HL-60 (cell line): ENCODE data around the gene FGD3.
A peak's percentile ranks its signal among the peaks of the same experiment; 100 is the strongest.

Experiments used
- DNase-seq, 2 experiments: peaks; one replicate each; pipeline ENCODE4 v3.0.0-alpha.2; 2010 to 2020; ENCODE audit warnings: low read depth in 1 of 2, low spot score in 1 of 2
- H3K27ac ChIP-seq: fragments of 250-450 bp; sonication (Bioruptor Pico); replicated peaks from 2 replicates; pipeline ENCODE4 v1.5.1; 2020; ENCODE audit warnings: mild to moderate bottlenecking, moderate library complexity
- H3K27me3 ChIP-seq: fragments of 250-450 bp; sonication (Bioruptor Pico); 2 replicates; pipeline ENCODE4 v1.5.1; 2021; ENCODE audit warnings: mild to moderate bottlenecking, moderate library complexity; ENCODE audit not compliant: insufficient read depth, poor library complexity, severe bottlenecking
- H3K4me3 ChIP-seq: replicated peaks from 2 replicates; pipeline ENCODE4 v1.5.1; 2011; ENCODE audit warnings: mild to moderate bottlenecking, control low read depth, low read length; ENCODE audit not compliant: insufficient read depth
- GABPA ChIP-seq: IDR thresholded peaks from 2 replicates; pipeline ENCODE4 v1.6.1; 2012; ENCODE audit warnings: low read depth
- POLR2AphosphoS5 ChIP-seq: IDR thresholded peaks from 2 replicates; pipeline ENCODE4 v1.6.1; 2012; ENCODE audit warnings: low read depth
- SPI1 ChIP-seq: IDR thresholded peaks from 2 replicates; pipeline ENCODE4 v1.6.1; 2012; ENCODE audit warnings: low read depth, mild to moderate bottlenecking, borderline replicate concordance
- TF ChIP-seq, protein P1 (sequence below): IDR thresholded peaks from one replicate; pipeline ENCODE4 v1.5.1; 2011; ENCODE audit warnings: low read length, control low read depth, inconsistent platforms; ENCODE audit not compliant: insufficient read depth
- TF ChIP-seq, protein P2 (sequence below): IDR thresholded peaks from 2 replicates; pipeline ENCODE4 v1.6.1; 2012; ENCODE audit warnings: low read depth; ENCODE audit not compliant: insufficient replicate concordance

Gene FGD3

DNA sequence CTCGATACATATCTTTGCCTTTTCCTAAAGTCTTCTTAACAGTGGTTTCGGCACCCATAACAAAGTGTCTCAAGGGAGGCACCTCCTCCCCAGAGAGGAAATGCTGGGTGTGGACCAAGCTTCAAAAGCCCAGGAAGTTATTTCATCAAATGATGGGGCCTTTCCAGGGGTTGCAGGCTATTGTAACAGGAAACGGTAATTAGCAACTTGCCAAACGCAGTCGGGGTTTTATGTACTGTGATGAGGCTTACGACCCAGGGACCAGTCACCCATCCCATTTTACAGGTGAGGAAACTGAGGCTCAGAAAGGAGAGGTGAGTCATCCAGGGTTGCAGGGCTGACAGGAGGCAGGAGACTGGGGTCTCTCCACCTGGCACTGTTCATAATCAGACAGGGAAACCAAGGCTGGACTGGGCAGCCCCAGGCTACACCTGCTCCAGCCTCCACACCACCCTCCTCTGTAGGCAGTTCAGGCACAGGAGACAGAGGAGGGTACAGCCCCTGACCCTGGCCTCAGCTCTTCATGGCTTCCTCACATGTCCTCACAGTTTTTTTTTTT lies 81.2 kb downstream of the FGD3 start:
- DNase-seq = peak; percentile 80 to 96
- Histone ChIP-seq H3K27me3 (no peaks in the 10 kb centered on the region), H3K4me3 (no peak overlapping the region), H3K27ac (peak overlapping the region; percentile 80)
- peak; percentile 67 for TF ChIP-seq POLR2AphosphoS5
- peak; percentile 88 for TF ChIP-seq SPI1
- TF ChIP-seq, protein P1, sequence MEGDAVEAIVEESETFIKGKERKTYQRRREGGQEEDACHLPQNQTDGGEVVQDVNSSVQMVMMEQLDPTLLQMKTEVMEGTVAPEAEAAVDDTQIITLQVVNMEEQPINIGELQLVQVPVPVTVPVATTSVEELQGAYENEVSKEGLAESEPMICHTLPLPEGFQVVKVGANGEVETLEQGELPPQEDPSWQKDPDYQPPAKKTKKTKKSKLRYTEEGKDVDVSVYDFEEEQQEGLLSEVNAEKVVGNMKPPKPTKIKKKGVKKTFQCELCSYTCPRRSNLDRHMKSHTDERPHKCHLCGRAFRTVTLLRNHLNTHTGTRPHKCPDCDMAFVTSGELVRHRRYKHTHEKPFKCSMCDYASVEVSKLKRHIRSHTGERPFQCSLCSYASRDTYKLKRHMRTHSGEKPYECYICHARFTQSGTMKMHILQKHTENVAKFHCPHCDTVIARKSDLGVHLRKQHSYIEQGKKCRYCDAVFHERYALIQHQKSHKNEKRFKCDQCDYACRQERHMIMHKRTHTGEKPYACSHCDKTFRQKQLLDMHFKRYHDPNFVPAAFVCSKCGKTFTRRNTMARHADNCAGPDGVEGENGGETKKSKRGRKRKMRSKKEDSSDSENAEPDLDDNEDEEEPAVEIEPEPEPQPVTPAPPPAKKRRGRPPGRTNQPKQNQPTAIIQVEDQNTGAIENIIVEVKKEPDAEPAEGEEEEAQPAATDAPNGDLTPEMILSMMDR = no peak
- TF ChIP-seq GABPA = peak; percentile 39; the same call in 1 of the 2 replicates

DNA sequence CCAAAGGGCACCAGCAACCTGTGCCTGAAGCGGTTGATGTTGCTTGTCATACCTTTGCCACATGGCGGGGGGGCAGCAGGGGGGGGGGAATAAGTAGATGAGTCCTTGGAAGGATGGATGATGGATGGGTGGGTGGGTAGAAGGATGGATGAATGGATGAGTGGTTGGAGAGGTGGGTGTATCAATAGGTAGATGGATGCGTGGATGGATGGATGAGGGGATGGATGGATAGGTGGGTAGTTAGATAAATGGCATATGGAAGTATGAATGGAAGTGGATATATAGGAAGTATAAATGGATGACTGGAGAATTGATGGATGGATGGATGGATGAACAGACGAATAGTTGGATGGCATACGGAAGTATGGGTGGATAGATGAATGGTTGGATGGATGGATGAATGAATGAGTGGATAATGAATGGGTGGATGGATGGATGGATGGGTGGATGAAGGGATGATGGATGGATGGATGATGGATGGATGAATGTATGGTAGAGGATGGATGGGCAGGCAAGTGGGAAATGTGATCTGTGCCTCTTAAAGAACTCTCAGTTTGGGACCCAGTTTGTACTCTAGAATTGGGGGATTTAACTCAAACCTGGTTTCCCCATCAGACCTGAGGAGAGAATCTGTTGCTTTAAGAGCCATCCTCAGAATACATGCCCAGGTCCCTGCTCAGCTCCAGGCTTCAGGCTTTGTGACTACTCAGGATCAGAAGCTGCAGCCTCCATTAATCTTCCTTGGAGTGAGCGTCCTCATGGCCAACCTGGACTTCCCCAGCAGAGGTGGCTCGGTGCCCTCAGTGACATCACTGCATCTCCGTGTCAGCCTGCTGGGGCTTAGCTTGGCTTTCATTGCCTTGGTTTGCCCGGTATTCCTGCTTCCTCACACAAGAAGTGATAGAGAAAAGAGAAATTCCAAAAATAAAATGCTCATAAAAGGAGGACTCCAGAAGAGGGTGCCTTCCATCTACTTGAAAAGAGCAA lies 83.6 kb downstream of the FGD3 start:
- Histone ChIP-seq H3K4me3 (no peak overlapping the region), H3K27me3 (no peaks in the 10 kb centered on the region), H3K27ac (peak overlapping the region; percentile 53; the same call in 1 of the 2 replicates)
- no peak for DNase-seq
- no peak for TF ChIP-seq GABPA
- TF ChIP-seq POLR2AphosphoS5 = no peak
- no peak for TF ChIP-seq SPI1

DNA sequence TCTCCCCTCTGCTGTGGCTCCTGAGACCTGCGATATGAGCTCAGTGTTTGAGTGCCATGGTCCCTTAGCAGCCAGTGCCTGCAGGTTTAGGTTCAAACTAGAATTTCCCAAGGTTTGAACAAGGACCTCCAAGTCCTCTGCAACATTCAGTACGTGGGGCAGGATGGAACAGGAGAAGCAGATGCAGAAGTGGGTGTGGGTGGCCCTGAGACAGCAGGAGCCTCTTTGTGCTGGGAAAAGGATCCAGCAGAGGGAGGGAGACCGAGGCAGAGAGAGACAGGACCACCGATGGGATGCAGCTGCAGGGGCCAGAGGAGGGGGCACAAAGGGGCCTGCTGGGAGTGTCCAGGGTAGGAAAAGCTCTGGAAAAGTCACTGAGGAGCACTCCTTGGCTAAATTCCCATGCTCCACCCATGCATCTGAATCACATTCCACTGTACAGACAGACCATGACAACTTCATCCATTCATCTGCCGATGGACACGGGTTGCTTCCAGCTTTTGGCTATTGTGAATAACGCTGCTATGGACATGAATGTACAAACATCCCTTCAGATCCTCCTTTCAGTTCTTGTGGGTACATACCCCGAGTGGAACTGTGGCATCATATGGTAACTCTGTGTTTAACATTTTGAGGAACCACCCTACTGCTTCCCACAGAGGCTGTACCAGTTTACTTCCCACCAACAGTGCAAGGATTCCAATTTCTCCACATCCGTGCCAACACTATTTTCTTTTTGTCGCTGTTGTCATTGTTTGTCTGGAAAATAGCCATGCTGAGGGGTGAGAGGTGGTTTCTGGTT lies 84.5 kb downstream of the FGD3 start:
- no peak; the same call in 1 of the 2 replicates for TF ChIP-seq POLR2AphosphoS5
- TF ChIP-seq SPI1 = peak; percentile 19; the same call in 1 of the 2 replicates
- H3K4me3 ChIP-seq = no peak overlapping the region
- peak in 1 of 2 experiments; percentile 67 for DNase-seq
- peak overlapping the region; percentile 53 for H3K27ac ChIP-seq
- H3K27me3 ChIP-seq = no peaks in the 10 kb centered on the region

DNA sequence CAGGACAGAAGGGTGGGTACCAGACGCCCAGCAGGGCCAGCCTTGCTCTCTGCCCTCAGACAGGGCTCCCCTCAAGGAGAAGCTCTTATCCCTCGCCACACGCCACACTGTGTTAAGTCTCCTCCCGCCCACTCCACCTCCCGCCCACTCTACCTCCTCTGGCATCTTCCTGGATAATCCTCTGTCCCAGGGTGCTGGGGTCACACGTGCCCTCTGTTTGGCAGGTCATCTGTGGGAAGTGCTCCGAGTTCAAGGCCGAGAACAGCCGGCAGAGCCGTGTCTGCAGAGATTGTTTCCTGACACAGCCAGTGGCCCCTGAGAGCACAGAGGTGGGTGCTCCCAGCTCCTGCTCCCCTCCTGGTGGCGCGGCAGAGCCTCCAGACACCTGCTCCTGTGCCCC lies 85.2 kb downstream of the FGD3 start:
- TF ChIP-seq GABPA = no peak
- TF ChIP-seq POLR2AphosphoS5 = no peak
- TF ChIP-seq SPI1 = no peak
- TF ChIP-seq, protein P2, sequence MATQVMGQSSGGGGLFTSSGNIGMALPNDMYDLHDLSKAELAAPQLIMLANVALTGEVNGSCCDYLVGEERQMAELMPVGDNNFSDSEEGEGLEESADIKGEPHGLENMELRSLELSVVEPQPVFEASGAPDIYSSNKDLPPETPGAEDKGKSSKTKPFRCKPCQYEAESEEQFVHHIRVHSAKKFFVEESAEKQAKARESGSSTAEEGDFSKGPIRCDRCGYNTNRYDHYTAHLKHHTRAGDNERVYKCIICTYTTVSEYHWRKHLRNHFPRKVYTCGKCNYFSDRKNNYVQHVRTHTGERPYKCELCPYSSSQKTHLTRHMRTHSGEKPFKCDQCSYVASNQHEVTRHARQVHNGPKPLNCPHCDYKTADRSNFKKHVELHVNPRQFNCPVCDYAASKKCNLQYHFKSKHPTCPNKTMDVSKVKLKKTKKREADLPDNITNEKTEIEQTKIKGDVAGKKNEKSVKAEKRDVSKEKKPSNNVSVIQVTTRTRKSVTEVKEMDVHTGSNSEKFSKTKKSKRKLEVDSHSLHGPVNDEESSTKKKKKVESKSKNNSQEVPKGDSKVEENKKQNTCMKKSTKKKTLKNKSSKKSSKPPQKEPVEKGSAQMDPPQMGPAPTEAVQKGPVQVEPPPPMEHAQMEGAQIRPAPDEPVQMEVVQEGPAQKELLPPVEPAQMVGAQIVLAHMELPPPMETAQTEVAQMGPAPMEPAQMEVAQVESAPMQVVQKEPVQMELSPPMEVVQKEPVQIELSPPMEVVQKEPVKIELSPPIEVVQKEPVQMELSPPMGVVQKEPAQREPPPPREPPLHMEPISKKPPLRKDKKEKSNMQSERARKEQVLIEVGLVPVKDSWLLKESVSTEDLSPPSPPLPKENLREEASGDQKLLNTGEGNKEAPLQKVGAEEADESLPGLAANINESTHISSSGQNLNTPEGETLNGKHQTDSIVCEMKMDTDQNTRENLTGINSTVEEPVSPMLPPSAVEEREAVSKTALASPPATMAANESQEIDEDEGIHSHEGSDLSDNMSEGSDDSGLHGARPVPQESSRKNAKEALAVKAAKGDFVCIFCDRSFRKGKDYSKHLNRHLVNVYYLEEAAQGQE = no peak
- H3K27ac ChIP-seq = no peak overlapping the region; the same call in 1 of the 2 replicates

DNA sequence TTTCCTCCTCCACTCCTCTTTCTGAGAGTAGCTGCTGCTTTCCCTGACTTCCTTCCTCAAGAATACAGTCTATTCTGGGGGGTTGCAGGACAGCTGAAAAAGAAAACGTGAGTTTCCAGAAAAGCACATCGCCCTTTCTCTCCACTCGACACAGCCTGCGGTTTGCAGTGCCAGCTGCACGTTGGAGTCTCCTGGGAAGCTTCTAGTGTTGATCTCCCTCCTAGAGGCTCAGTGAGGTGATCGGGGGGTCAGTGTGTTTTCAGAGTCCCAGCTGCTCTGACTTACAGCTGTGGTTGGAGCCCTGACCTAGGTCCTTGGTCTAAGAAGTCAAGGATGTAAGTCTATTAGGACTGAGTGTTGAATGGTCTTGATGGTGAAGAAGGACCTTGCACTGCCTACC lies 86.2 kb downstream of the FGD3 start:
- Histone ChIP-seq H3K27me3 (no peaks in the 10 kb centered on the region), H3K27ac (peak overlapping the region; percentile 37), H3K4me3 (no peak overlapping the region)
- DNase-seq = no peak
- no peak; the same call in 1 of the 2 replicates for TF ChIP-seq SPI1
- TF ChIP-seq, protein P2 = no peak
- no peak for TF ChIP-seq GABPA
- no peak for TF ChIP-seq POLR2AphosphoS5
- TF ChIP-seq, protein P1 = no peak

More for the DNA sequence above, 85.2 kb downstream of the FGD3 start:
- no peak for DNase-seq
- Histone ChIP-seq H3K27me3 (no peaks in the 10 kb centered on the region), H3K4me3 (no peak overlapping the region)
